Cardiac fibroblast (primary cell): Measurements from ENCODE around the gene GPC6.

Source experiments
- DNase-seq, 2 donors: peaks; one replicate each; pipeline versions ENCODE4 v3.0.0 to v3.0.0-alpha.2; 2010; ENCODE audit warnings: low read depth in 2 of 2
- H3K4me3 ChIP-seq, 2 donors: replicated peaks in 1 of 2; 1 replicate in 1 of 2; 2 replicates in 1 of 2; pipeline ENCODE4 v1.5.1; 2011; ENCODE audit warnings: low read depth in 2 of 2, low read length in 2 of 2, mild to moderate bottlenecking in 2 of 2, moderate library complexity in 1 of 2
- CTCF ChIP-seq: IDR thresholded peaks from one replicate; pipeline ENCODE4 v1.5.1; 2011; ENCODE audit warnings: low read depth, mild to moderate bottlenecking, low read length, inconsistent platforms

Gene GPC6

GRCh38 chr13:93784191-93784590 lies 557.6 kb downstream of the GPC6 start:
- no peak overlapping the region for H3K4me3 ChIP-seq
- DNase-seq, result no peak
- TF ChIP-seq CTCF, result no peak

- no peak overlapping the region for H3K4me3 ChIP-seq
- TF ChIP-seq CTCF, result no peak
- DNase-seq, result no peak
Measured at GRCh38 chr13:93786846-93787489, 560.4 kb downstream of the GPC6 start.

- TF ChIP-seq CTCF, result no peak
- no peak for DNase-seq
- H3K4me3 ChIP-seq, result no peak overlapping the region
Measured at GRCh38 chr13:93788456-93788855, 561.8 kb downstream of the GPC6 start.

GRCh38 chr13:93789058-93789457 lies 562.5 kb downstream of the GPC6 start:
- DNase-seq, result no peak
- TF ChIP-seq CTCF, result no peak
- no peak overlapping the region for H3K4me3 ChIP-seq

GRCh38 chr13:93794197-93794885 lies 567.7 kb downstream of the GPC6 start:
- no peak for TF ChIP-seq CTCF
- DNase-seq, result no peak
- no peak overlapping the region for H3K4me3 ChIP-seq

- H3K4me3 ChIP-seq, result no peak overlapping the region
- TF ChIP-seq CTCF, result no peak
- DNase-seq, result no peak
Measured at GRCh38 chr13:93797463-93797862, 570.9 kb downstream of the GPC6 start.
